HCT116 (cell line): Measurements from ENCODE around the gene ARID5B. TPM values are rescaled to one million over a fixed set of nuclear protein-coding genes. Genes with fewer than 3 reads are reported as not detected.

Experiments
- ATAC-seq: fragments of 200-7000 bp; cut with Tn5 transposase; 2 replicates; pipeline ENCODE4 v1.9.1; 2020; ENCODE audit warnings: mild to moderate bottlenecking, moderate library complexity
- BruUV-seq: library from RNA; stranded (reverse); fragments of 400-500 nt; replicated peaks from 2 replicates; lab custom pipeline; 2021; lab: Mats Ljungman, UMichigan
- CTCF ChIA-PET: fragments of 300-600 bp; sonication (Branson Sonifier 250); formaldehyde crosslinking; loops from one replicate; lab custom pipeline; 2021; ENCODE audit warnings: antibody characterized with exemption; lab: Charles Lee
- POLR2A ChIA-PET: fragments of 300-600, 350-600 bp; sonication (Branson Sonifier 250); formaldehyde crosslinking; loops from one replicate; lab custom pipeline; 2021; ENCODE audit warnings: antibody characterized with exemption; lab: Charles Lee
- RAD21 ChIA-PET, 2 experiments: fragments of 300-600 bp; sonication (Branson Sonifier 250); formaldehyde crosslinking; loops; one replicate each; lab custom pipeline; 2023; ENCODE audit warnings: low total read pairs in 2 of 2; ENCODE audit not compliant: uncharacterized antibody in 2 of 2, unreplicated experiment in 2 of 2, low non-redundant PET in 1 of 2; lab: Charles Lee
- DNase-seq: peaks from one replicate; pipeline ENCODE4 v3.0.0-alpha.2; 2010; ENCODE audit warnings: low read depth, low spot score
- H2AFZ ChIP-seq: fragments of 200-600 bp; shearing (Covaris generic), sonication (generic); 2 replicates; pipeline ENCODE4 v1.6.1; 2017; ENCODE audit warnings: low read depth, mixed run types, mixed read lengths, antibody characterized with exemption, low read length; ENCODE audit not compliant: poor library complexity, severe bottlenecking
- H3K27ac ChIP-seq: 2 replicates; pipeline ENCODE4 v1.5.1; 2012; ENCODE audit warnings: low read depth, low read length
- H3K27me3 ChIP-seq: fragments of 200-600 bp; sonication (generic); 2 replicates; pipeline ENCODE4 v1.6.1; 2016; ENCODE audit warnings: mixed run types, low read length, mixed read lengths; ENCODE audit not compliant: insufficient read depth
- H3K36me3 ChIP-seq, 2 experiments: fragments of 200-500 bp in 1 of 2; fragments of 200-600 bp in 1 of 2; sonication (Bioruptor generic) in 1 of 2; sonication (generic) in 1 of 2; 2 replicates each; pipeline versions ENCODE4 v1.5.1 to v1.6.1; 2014 to 2016; ENCODE audit warnings: low read length in 2 of 2, inconsistent platforms in 1 of 2, mixed read lengths in 1 of 2, mixed run types in 1 of 2; ENCODE audit not compliant: insufficient read depth in 2 of 2, control insufficient read depth in 1 of 2
- H3K4me1 ChIP-seq, 2 experiments: fragments of 200-600 bp in 1 of 2; sonication (generic) in 1 of 2; 2 replicates each; pipeline versions ENCODE4 v1.5.1 to v1.6.1; 2012 to 2017; ENCODE audit warnings: low read length in 2 of 2, inconsistent platforms in 1 of 2, mild to moderate bottlenecking in 1 of 2, mixed read lengths in 1 of 2, mixed run types in 1 of 2, moderate library complexity in 1 of 2; ENCODE audit not compliant: insufficient read depth in 2 of 2, control insufficient read depth in 1 of 2
- H3K4me2 ChIP-seq: fragments of 200-600 bp; sonication (generic); 2 replicates; pipeline ENCODE4 v1.6.1; 2017; ENCODE audit warnings: mixed run types, low read length, mixed read lengths
- H3K4me3 ChIP-seq, 2 experiments: fragments of 200-600 bp in 1 of 2; sonication (generic) in 1 of 2; replicated peaks in 1 of 2; 2 replicates each; pipeline ENCODE4 v1.5.1; 2011 to 2016; ENCODE audit warnings: low read length in 2 of 2, control low read depth in 1 of 2, low read depth in 1 of 2, mild to moderate bottlenecking in 1 of 2, mixed read lengths in 1 of 2, mixed run types in 1 of 2
- H3K79me2 ChIP-seq: fragments of 200-600 bp; sonication (generic); 2 replicates; pipeline ENCODE4 v1.6.1; 2017; ENCODE audit warnings: mild to moderate bottlenecking, mixed run types, low read length, moderate library complexity, mixed read lengths; ENCODE audit not compliant: insufficient read depth
- H3K9ac ChIP-seq: fragments of 200-600 bp; sonication (generic); 2 replicates; pipeline ENCODE4 v1.6.1; 2016; ENCODE audit warnings: low read length, mixed read lengths
- H3K9me2 ChIP-seq: fragments of 200-600 bp; sonication (generic), shearing (Covaris generic); 2 replicates; pipeline ENCODE4 v1.6.1; 2017; ENCODE audit warnings: mixed run types, mild to moderate bottlenecking, moderate library complexity; ENCODE audit not compliant: insufficient read depth
- H3K9me3 ChIP-seq, 2 experiments: fragments of 200-500 bp in 1 of 2; fragments of 200-600 bp in 1 of 2; sonication (Bioruptor generic) in 1 of 2; sonication (generic) in 1 of 2; 2 replicates each; pipeline ENCODE4 v1.6.1; 2014 to 2017; ENCODE audit warnings: low read length in 2 of 2, mixed read lengths in 2 of 2, inconsistent platforms in 1 of 2, low read depth in 1 of 2, mild to moderate bottlenecking in 1 of 2, mixed run types in 1 of 2, moderate library complexity in 1 of 2; ENCODE audit not compliant: control insufficient read depth in 1 of 2, insufficient read depth in 1 of 2
- H4K20me1 ChIP-seq: fragments of 200-600 bp; sonication (generic), shearing (Covaris generic); 2 replicates; pipeline ENCODE4 v1.6.1; 2017; ENCODE audit warnings: mixed run types, mild to moderate bottlenecking, moderate library complexity; ENCODE audit not compliant: insufficient read depth
- ATF3 ChIP-seq: IDR thresholded peaks from 2 replicates; pipeline ENCODE4 v1.6.1; 2012
- CEBPB ChIP-seq: IDR thresholded peaks from 2 replicates; pipeline ENCODE4 v1.6.1; 2012; ENCODE audit warnings: low read depth
- EGR1 ChIP-seq: IDR thresholded peaks from 2 replicates; pipeline ENCODE4 v1.6.1; 2012; ENCODE audit warnings: low read depth
- ELF1 ChIP-seq: IDR thresholded peaks from 2 replicates; pipeline ENCODE4 v1.6.1; 2012; ENCODE audit warnings: low read depth, borderline replicate concordance
- EZH2 ChIP-seq: fragments of 200-600 bp; sonication (generic); IDR thresholded peaks from 2 replicates; pipeline ENCODE4 v1.6.1; 2017; ENCODE audit warnings: antibody characterized with exemption, mixed run types
- EZH2phosphoT487 ChIP-seq: fragments of 200-600 bp; IDR thresholded peaks from 2 replicates; pipeline ENCODE4 v1.6.1; 2018; ENCODE audit warnings: antibody characterized with exemption, borderline replicate concordance
- JUND ChIP-seq: IDR thresholded peaks from 2 replicates; pipeline ENCODE4 v1.6.1; 2012
- POLR2AphosphoS5 ChIP-seq: IDR thresholded peaks from 2 replicates; pipeline ENCODE4 v1.6.1; 2011; ENCODE audit warnings: mild to moderate bottlenecking, low read depth, low read length, moderate library complexity
- RAD21 ChIP-seq: IDR thresholded peaks from 2 replicates; pipeline ENCODE4 v1.6.1; 2012; ENCODE audit warnings: low read depth, mild to moderate bottlenecking
- SP1 ChIP-seq: IDR thresholded peaks from 2 replicates; pipeline ENCODE4 v1.6.1; 2012; ENCODE audit warnings: low read depth
- YY1 ChIP-seq: IDR thresholded peaks from 2 replicates; pipeline ENCODE4 v1.6.1; 2011; ENCODE audit warnings: low read length, low read depth, moderate library complexity, mild to moderate bottlenecking; ENCODE audit not compliant: insufficient replicate concordance; ENCODE audit errors: extremely low read depth
- ZNF274 ChIP-seq: fragments of 200-500 bp; sonication (Bioruptor generic); IDR thresholded peaks from 2 replicates; pipeline ENCODE4 v1.6.1; 2014; ENCODE audit warnings: mild to moderate bottlenecking, low read depth, low read length, inconsistent platforms
- intact Hi-C: fragments of 100-400 bp; cut with micrococcal nuclease; formaldehyde crosslinking; loops from 2 replicates; pipeline ENCODE4 v1.10.0; 2022
- total RNA-seq: library from RNA; stranded (reverse); gene quantifications from one replicate; pipeline ENCODE4 v1.2.1, GENCODE V29; 2021; ENCODE audit not compliant: unreplicated experiment

The ARID5B gene
- total RNA-seq, 1 experiment from 2014 or later, result 4.7 TPM

- TF ChIP-seq ELF1 (no peak), EGR1 (no peak), CEBPB (no peak), POLR2AphosphoS5 (no peak), EZH2phosphoT487 (no peak), ZNF274 (no peak)
Observed at GRCh38 chr10:61931620-61932332, 30.3 kb downstream of the ARID5B start (continued).

DNA sequence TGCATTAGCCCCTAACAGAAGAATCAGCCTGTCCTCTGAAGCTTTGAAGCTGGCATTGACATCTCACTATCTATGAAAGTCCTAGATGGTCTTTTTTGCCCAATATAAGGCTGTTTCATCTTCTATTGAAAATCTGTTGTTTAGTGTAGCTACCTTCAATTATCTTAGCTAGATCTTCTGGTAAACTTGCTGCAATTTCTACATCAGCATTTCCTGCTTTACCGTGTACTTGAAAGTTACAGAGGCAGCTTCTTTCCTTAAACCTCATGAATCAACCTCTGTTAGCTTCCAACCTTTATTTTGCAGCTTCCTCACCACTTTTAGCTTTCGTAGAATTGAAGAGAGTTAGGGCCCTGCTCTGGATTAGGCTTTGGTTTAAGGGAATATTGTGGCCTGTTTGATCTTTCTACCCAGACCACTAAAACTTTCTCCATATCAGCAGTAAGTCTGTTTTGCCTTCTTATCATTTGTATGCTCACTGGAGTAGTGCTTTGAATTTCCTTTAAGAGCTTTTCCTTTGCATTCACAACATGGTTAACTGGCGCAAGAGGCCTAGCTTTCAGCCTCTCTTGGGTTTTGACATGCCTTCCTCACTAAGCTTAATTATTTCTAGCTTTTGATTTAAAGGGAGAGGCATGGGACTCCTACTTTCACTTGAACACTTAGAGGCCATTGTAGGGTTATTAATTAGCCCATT, 32.5 kb downstream of the ARID5B start:
- ChIA-PET POLR2A (no interaction called here), CTCF (no interaction called here), RAD21 (no interaction called here)
- H3K27ac ChIP-seq, result no peak overlapping the region
- ATAC-seq (no peak), DNase-seq (no peak)
- no peak overlapping the region for H3K4me3 ChIP-seq
- H3K27me3 ChIP-seq, result no peaks in the 10 kb centered on the region
- BruUV-seq, result no TSS peak
- H3K9me3 ChIP-seq, result no peaks in the 10 kb centered on the region; a peak in 1 of 4 replicates
- H3K4me2 ChIP-seq, result no peak overlapping the region
- no peak overlapping the region for H3K9ac ChIP-seq
- no peaks in the 10 kb centered on the region for H3K79me2 ChIP-seq
- no peaks in the 10 kb centered on the region for H3K36me3 ChIP-seq
- no peaks in the 10 kb centered on the region for H3K9me2 ChIP-seq
- peaks cover 5 to 24% of the 10 kb centered on the region in 2 experiments for H3K4me1 ChIP-seq
- intact Hi-C loops, result no loop called here
- no peaks in the 10 kb centered on the region for H4K20me1 ChIP-seq
- H2AFZ ChIP-seq, result no peak overlapping the region
- TF ChIP-seq CEBPB, result no peak
- no peak for TF ChIP-seq ELF1
- TF ChIP-seq EZH2phosphoT487, result no peak
- TF ChIP-seq YY1, result no peak
- TF ChIP-seq EZH2, result no peak
- TF ChIP-seq RAD21, result no peak
- no peak for TF ChIP-seq ZNF274
- no peak for TF ChIP-seq ATF3
- no peak for TF ChIP-seq SP1
- no peak for TF ChIP-seq EGR1
- no peak for TF ChIP-seq JUND
